KOPT-K1 (cell line): ENCODE results near the gene LTBP1.

Experiments
- H3K27ac ChIP-seq: fragments of 200-600 bp; sonication (generic); 2 replicates; pipeline ENCODE4 v1.5.1; 2016; ENCODE audit warnings: antibody characterized with exemption, mild to moderate bottlenecking, low read depth, low read length; ENCODE audit not compliant: poor library complexity, severe bottlenecking
- H3K36me3 ChIP-seq: fragments of 200-600 bp; sonication (generic); 2 replicates; pipeline ENCODE4 v1.5.1; 2017; ENCODE audit warnings: antibody characterized with exemption, mild to moderate bottlenecking, low read length, moderate library complexity; ENCODE audit not compliant: insufficient read depth
- H3K9me3 ChIP-seq: fragments of 200-600 bp; sonication (generic); 2 replicates; pipeline ENCODE4 v1.5.1; 2017; ENCODE audit warnings: antibody characterized with exemption, low read length, mild to moderate bottlenecking; ENCODE audit not compliant: insufficient read depth, poor library complexity, severe bottlenecking

LTBP1 gene

GRCh38 chr2:33002863-33003262 lies 56.1 kb downstream of the LTBP1 start:
- Histone ChIP-seq H3K36me3 (no peaks in the 10 kb centered on the region), H3K9me3 (no peaks in the 10 kb centered on the region), H3K27ac (no peak overlapping the region)

GRCh38 chr2:33005057-33005456 lies 58.3 kb downstream of the LTBP1 start:
- no peaks in the 10 kb centered on the region for H3K9me3 ChIP-seq
- no peak overlapping the region for H3K27ac ChIP-seq
- H3K36me3 ChIP-seq = no peaks in the 10 kb centered on the region

- Histone ChIP-seq H3K9me3 (no peaks in the 10 kb centered on the region), H3K36me3 (no peaks in the 10 kb centered on the region), H3K27ac (no peak overlapping the region)
Observed at GRCh38 chr2:33008716-33009115, 62.0 kb downstream of the LTBP1 start.

- Histone ChIP-seq H3K9me3 (no peaks in the 10 kb centered on the region), H3K36me3 (no peaks in the 10 kb centered on the region), H3K27ac (no peak overlapping the region)
Observed at GRCh38 chr2:33009249-33009648, 62.5 kb downstream of the LTBP1 start.

- no peaks in the 10 kb centered on the region for H3K36me3 ChIP-seq
- H3K27ac ChIP-seq = no peak overlapping the region
- H3K9me3 ChIP-seq = no peaks in the 10 kb centered on the region
Observed at GRCh38 chr2:33011373-33011772, 64.6 kb downstream of the LTBP1 start.

- no peaks in the 10 kb centered on the region for H3K36me3 ChIP-seq
- no peaks in the 10 kb centered on the region for H3K9me3 ChIP-seq
- H3K27ac ChIP-seq = no peak overlapping the region
Observed at GRCh38 chr2:33011941-33012340, 65.2 kb downstream of the LTBP1 start.

GRCh38 chr2:33013684-33014110 lies 66.9 kb downstream of the LTBP1 start:
- no peaks in the 10 kb centered on the region for H3K9me3 ChIP-seq
- H3K36me3 ChIP-seq = no peaks in the 10 kb centered on the region
- no peak overlapping the region for H3K27ac ChIP-seq

- Histone ChIP-seq H3K36me3 (no peaks in the 10 kb centered on the region), H3K27ac (no peak overlapping the region), H3K9me3 (no peaks in the 10 kb centered on the region)
Observed at GRCh38 chr2:33014268-33014667, 67.5 kb downstream of the LTBP1 start.

- H3K9me3 ChIP-seq = no peaks in the 10 kb centered on the region
- no peaks in the 10 kb centered on the region for H3K36me3 ChIP-seq
- no peak overlapping the region for H3K27ac ChIP-seq
Observed at GRCh38 chr2:33015421-33016142, 68.8 kb downstream of the LTBP1 start.

GRCh38 chr2:33018271-33018670 lies 71.5 kb downstream of the LTBP1 start:
- Histone ChIP-seq H3K9me3 (no peaks in the 10 kb centered on the region), H3K36me3 (no peaks in the 10 kb centered on the region), H3K27ac (no peak overlapping the region)

GRCh38 chr2:33019796-33020195 lies 73.0 kb downstream of the LTBP1 start:
- no peak overlapping the region for H3K27ac ChIP-seq
- H3K36me3 ChIP-seq = no peaks in the 10 kb centered on the region
- peaks cover 1% of the 10 kb centered on the region for H3K9me3 ChIP-seq

- H3K36me3 ChIP-seq = no peaks in the 10 kb centered on the region
- H3K27ac ChIP-seq = no peak overlapping the region
- H3K9me3 ChIP-seq = peaks cover 3% of the 10 kb centered on the region
Observed at GRCh38 chr2:33020883-33021282, 74.1 kb downstream of the LTBP1 start.

GRCh38 chr2:33021542-33022227 lies 74.9 kb downstream of the LTBP1 start:
- Histone ChIP-seq H3K27ac (no peak overlapping the region), H3K9me3 (peaks cover 3% of the 10 kb centered on the region), H3K36me3 (no peaks in the 10 kb centered on the region)

- H3K9me3 ChIP-seq = peaks cover 3% of the 10 kb centered on the region
- H3K36me3 ChIP-seq = no peaks in the 10 kb centered on the region
- no peak overlapping the region for H3K27ac ChIP-seq
Observed at GRCh38 chr2:33022395-33022985, 75.7 kb downstream of the LTBP1 start.

GRCh38 chr2:33022989-33023727 lies 76.4 kb downstream of the LTBP1 start:
- no peaks in the 10 kb centered on the region for H3K36me3 ChIP-seq
- peaks cover 3% of the 10 kb centered on the region for H3K9me3 ChIP-seq
- no peak overlapping the region for H3K27ac ChIP-seq
